Endothelial cell of umbilical vein (primary cell): ENCODE data around the gene NCOA7. TPM values are rescaled to one million over a fixed set of nuclear protein-coding genes. Genes with fewer than 3 reads are reported as not detected.
A peak's percentile ranks its signal among the peaks of the same experiment; 100 is the strongest.

Source experiments
- BruUV-seq: library from RNA; stranded (reverse); fragments of 400-500 nt; replicated peaks from 2 replicates; lab custom pipeline; 2021; lab: Mats Ljungman, UMichigan
- CTCF ChIA-PET: fragments of 300-600, 350-600 bp; sonication (Branson Sonifier 250); formaldehyde crosslinking; loops from one replicate; lab custom pipeline; 2021; ENCODE audit warnings: antibody characterized with exemption, inconsistent platforms; lab: Charles Lee
- POLR2A ChIA-PET: fragments of 300-600, 350-600 bp; sonication (Branson Sonifier 250); formaldehyde crosslinking; loops from one replicate; lab custom pipeline; 2021; ENCODE audit warnings: antibody characterized with exemption, inconsistent platforms; lab: Charles Lee
- DNase-seq: peaks from one replicate; pipeline ENCODE4 v3.0.0-alpha.2; 2011; ENCODE audit warnings: low read depth, low spot score
- FAIRE-seq: peaks from 2 replicates; lab custom pipeline; 2011; peaks lifted over from hg19 to GRCh38; lab: Jason Lieb, UNC
- H2AFZ ChIP-seq: 2 replicates; pipeline ENCODE4 v1.6.0; 2012; ENCODE audit warnings: low read depth, low read length, control low read depth, inconsistent platforms
- H3K27ac ChIP-seq: 2 replicates; pipeline ENCODE4 v1.5.1; 2011; ENCODE audit warnings: low read depth, mild to moderate bottlenecking, control low read depth, low read length, moderate library complexity; ENCODE audit not compliant: insufficient read depth
- H3K27me3 ChIP-seq, 2 experiments: 2 replicates each; pipeline versions ENCODE4 v1.6.0 to v1.6.1; 2011; ENCODE audit warnings: low read length in 2 of 2, mixed read lengths in 1 of 2; ENCODE audit not compliant: control insufficient read depth in 2 of 2, insufficient read depth in 2 of 2
- H3K36me3 ChIP-seq, 2 experiments: 2 replicates in 1 of 2; 3 replicates in 1 of 2; pipeline ENCODE4 v1.5.1; 2011; ENCODE audit warnings: low read length in 2 of 2, mild to moderate bottlenecking in 1 of 2, moderate library complexity in 1 of 2; ENCODE audit not compliant: control insufficient read depth in 2 of 2, insufficient read depth in 2 of 2; ENCODE audit errors: extremely low read depth in 1 of 2
- H3K4me1 ChIP-seq: 3 replicates; pipeline ENCODE4 v1.5.1; 2011; ENCODE audit warnings: mild to moderate bottlenecking, low read length; ENCODE audit not compliant: control insufficient read depth, insufficient read depth; ENCODE audit errors: extremely low read depth
- H3K4me2 ChIP-seq: 2 replicates; pipeline ENCODE4 v1.6.1; 2011; ENCODE audit warnings: low read length, control low read depth, mixed read lengths; ENCODE audit not compliant: insufficient read depth
- H3K4me3 ChIP-seq, 3 experiments: fragments of 200-600 bp in 1 of 3; sonication (generic), shearing (Covaris generic) in 1 of 3; replicated peaks in 1 of 3; 2 replicates each; pipeline ENCODE4 v1.5.1; 2011 to 2016; ENCODE audit warnings: control low read depth in 3 of 3, low read length in 3 of 3, mild to moderate bottlenecking in 2 of 3, inconsistent platforms in 1 of 3, low read depth in 1 of 3, moderate library complexity in 1 of 3; ENCODE audit not compliant: insufficient read depth in 1 of 3
- H3K79me2 ChIP-seq: 2 replicates; pipeline ENCODE4 v1.6.0; 2012; ENCODE audit warnings: low read length, inconsistent platforms; ENCODE audit not compliant: control insufficient read depth, insufficient read depth
- H3K9ac ChIP-seq: replicated peaks from 2 replicates; pipeline ENCODE3; 2011; ENCODE audit warnings: low read length, control low read depth; ENCODE audit not compliant: insufficient read depth; ENCODE audit errors: extremely low read depth
- H3K9me1 ChIP-seq: replicated peaks from 3 replicates; pipeline ENCODE4 v1.6.0; 2011; ENCODE audit warnings: mild to moderate bottlenecking, low read length; ENCODE audit not compliant: control insufficient read depth, insufficient read depth; ENCODE audit errors: extremely low read depth
- H3K9me3 ChIP-seq: replicated peaks from 2 replicates; pipeline ENCODE4 v1.5.1; 2012; ENCODE audit warnings: low read length, inconsistent platforms; ENCODE audit not compliant: control insufficient read depth, insufficient read depth
- H4K20me1 ChIP-seq: replicated peaks from 2 replicates; pipeline ENCODE3; 2011; ENCODE audit warnings: mild to moderate bottlenecking, low read length; ENCODE audit not compliant: control insufficient read depth, insufficient read depth; ENCODE audit errors: extremely low read depth
- CTCF ChIP-seq, 2 donors: IDR thresholded peaks; 1 replicate in 1 of 2; 2 replicates in 1 of 2; pipeline ENCODE4 v1.5.1; 2011; ENCODE audit warnings: low read length in 2 of 2, mild to moderate bottlenecking in 2 of 2, moderate library complexity in 2 of 2, control low read depth in 1 of 2, inconsistent platforms in 1 of 2, low read depth in 1 of 2; ENCODE audit not compliant: insufficient read depth in 1 of 2; ENCODE audit errors: extremely low read depth in 1 of 2
- EZH2 ChIP-seq: IDR thresholded peaks from 2 replicates; pipeline ENCODE4 v1.6.1; 2012; ENCODE audit warnings: borderline replicate concordance, low read depth, mild to moderate bottlenecking, moderate library complexity, low read length, inconsistent platforms; ENCODE audit not compliant: severe bottlenecking
- FOS ChIP-seq: IDR thresholded peaks from 2 replicates; pipeline ENCODE4 v1.6.1; 2011; ENCODE audit warnings: mild to moderate bottlenecking, low read length, moderate library complexity, borderline replicate concordance; ENCODE audit not compliant: insufficient read depth
- GATA2 ChIP-seq: IDR thresholded peaks from 2 replicates; pipeline ENCODE4 v1.7.0; 2011; ENCODE audit warnings: low read depth, mild to moderate bottlenecking, moderate library complexity, mixed read lengths, low read length; ENCODE audit not compliant: insufficient read length, insufficient read depth
- JUN ChIP-seq: IDR thresholded peaks from 2 replicates; pipeline ENCODE4 v1.6.1; 2011; ENCODE audit warnings: borderline replicate concordance, low read depth; ENCODE audit not compliant: insufficient read length, insufficient read depth
- MYC ChIP-seq: IDR thresholded peaks from one replicate; pipeline ENCODE4 v1.6.1; 2011; ENCODE audit warnings: mild to moderate bottlenecking, low read depth, low read length
- POLR2A ChIP-seq: IDR thresholded peaks from 2 replicates; pipeline ENCODE4 v1.6.1; 2012; ENCODE audit warnings: low read depth, mild to moderate bottlenecking, control low read depth, low read length
- POLR2AphosphoS5 ChIP-seq: IDR thresholded peaks from 2 replicates; pipeline ENCODE4 v1.6.1; 2012; ENCODE audit warnings: low read depth, mild to moderate bottlenecking, control low read depth, low read length, moderate library complexity; ENCODE audit not compliant: insufficient read depth
- dilution Hi-C: fragments of 300-500 bp; cut with MboI; formaldehyde crosslinking; loops from one replicate; pipeline ENCODE4 v1.15.0; 2019; ENCODE audit warnings: low sequenced_read_pairs; ENCODE audit not compliant: extremely low pct_ligation_motif_present
- intact Hi-C: fragments of 100-400 bp; cut with micrococcal nuclease; formaldehyde crosslinking; loops from one replicate; pipeline ENCODE4 v1.10.0; 2022
- polyA plus RNA-seq, 4 experiments: library from polyadenylated mRNA; depleted of rRNA in 3 of 4; stranded (reverse) in 3 of 4; unstranded in 1 of 4; fragments of >200 nt; gene quantifications; 2 replicates each; pipeline versions ENCODE4 v1.2.1 to v1.2.3, GENCODE V29; 2011 to 2012; ENCODE audit warnings: missing spikeins in 1 of 4
- total RNA-seq: library from RNA; stranded (reverse); gene quantifications from 2 replicates; pipeline ENCODE4 v1.2.3, GENCODE V29; 2021
- TF ChIP-seq, protein P1 (sequence below): IDR thresholded peaks from 2 replicates; pipeline ENCODE4 v1.6.1; 2011; ENCODE audit not compliant: insufficient read depth, insufficient read length

The NCOA7 gene
- total and polyA plus RNA-seq, 2 donors (not counting 3 experiments of a cell fraction or from before 2014, with no cell fraction given), result 27.7 to 71.2 TPM

- H3K4me2 ChIP-seq, result peak overlapping the region; percentile 95
- peaks cover 8% of the 10 kb centered on the region for H3K4me1 ChIP-seq
- CTCF ChIA-PET, result interaction anchor here (1.1 to 4.2 kb wide), 10 partner anchors 10 to 468 kb away, joined by 3 to 46 read pairs (median 10); partner anchors contain the start of genes HINT3 and NCOA7
- H3K4me3 ChIP-seq, result peak overlapping the region; percentile 62 to 95 (median 84)
- dilution Hi-C loops (no loop called here), intact Hi-C loops (loop anchor here (1.0 to 10.0 kb wide), 4 partner anchors 31 to 395 kb away; partner anchors contain the start of genes HEY2 and HINT3)
- no TSS peak for BruUV-seq
- peak overlapping the region; percentile 77 for H2AFZ ChIP-seq
- DNase-seq, result peak; percentile 96
- no peaks in the 10 kb centered on the region for H3K9me1 ChIP-seq
- H3K27ac ChIP-seq, result peak overlapping the region; percentile 94
- FAIRE-seq, result peak; percentile 91
- no peaks in the 10 kb centered on the region for H4K20me1 ChIP-seq
- TF ChIP-seq POLR2A (no peak), MYC (no peak), FOS (no peak), EZH2 (no peak), GATA2 (peak; percentile 54), JUN (no peak), POLR2AphosphoS5 (peak; percentile 11), CTCF (IDR thresholded peaks at IDR 0.05; ENCODE audit: extremely low read depth in 1 of 2, insufficient read depth in 1 of 2, low read depth in 1 of 2, low read length in 2 of 2) (peak in 1 of 2 donors; percentile 5)
- TF ChIP-seq, protein P1, sequence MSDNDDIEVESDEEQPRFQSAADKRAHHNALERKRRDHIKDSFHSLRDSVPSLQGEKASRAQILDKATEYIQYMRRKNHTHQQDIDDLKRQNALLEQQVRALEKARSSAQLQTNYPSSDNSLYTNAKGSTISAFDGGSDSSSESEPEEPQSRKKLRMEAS, result no peak
- POLR2A ChIA-PET, result no interaction called here
- peak overlapping the region; percentile 96 for H3K9ac ChIP-seq
- H3K9me3 ChIP-seq, result no peaks in the 10 kb centered on the region
- H3K79me2 ChIP-seq, result no peaks in the 10 kb centered on the region
- H3K27me3 ChIP-seq, result peaks cover 8 to 10% of the 10 kb centered on the region in 2 experiments
- no peaks in the 10 kb centered on the region for H3K36me3 ChIP-seq
Observed at GRCh38 chr6:125779924-125780539, 10.7 kb upstream of the NCOA7 start.
